ENCODE results near the gene UBIAD1. TPM values are rescaled to one million over a fixed set of nuclear protein-coding genes. Genes with fewer than 3 reads are reported as not detected.

UBIAD1 gene
- total RNA-seq, 1 donor from 2014 or later: 14.6 TPM

DNA sequence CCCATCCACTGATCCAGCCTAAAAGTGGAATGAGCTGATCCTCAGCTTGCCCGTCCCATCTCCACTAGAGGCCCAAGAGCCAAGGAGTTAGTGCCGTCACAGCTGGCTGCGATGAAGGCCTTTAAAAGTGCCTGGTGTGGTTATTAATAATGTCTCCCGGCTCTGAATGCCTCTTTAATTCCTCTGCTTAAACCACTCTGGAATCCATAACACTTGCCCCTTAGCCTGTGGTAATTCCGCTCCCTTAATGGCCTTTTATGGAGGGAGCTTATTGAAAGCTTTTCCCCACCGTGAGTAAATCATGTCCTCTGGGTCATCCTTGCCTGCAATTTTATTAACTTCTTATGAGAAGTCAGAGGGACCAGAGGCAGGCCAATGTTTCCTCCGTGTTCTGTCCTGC is 55.4 kb downstream of the UBIAD1 start:
- Mint-ChIP-seq H3K4me1 (no peaks in the 10 kb centered on the region), H3K27me3 (ENCODE audit: low read depth) (peaks cover 13% of the 10 kb centered on the region), H3K9me3 (no peaks in the 10 kb centered on the region), H3K36me3 (no peaks in the 10 kb centered on the region), H3K4me3 (no peak overlapping the region), H3K27ac (no peak overlapping the region)
- DNase-seq (ENCODE audit: low spot score in 2 of 2, unreplicated experiment in 2 of 2): no peak
- TF ChIP-seq, protein P1, sequence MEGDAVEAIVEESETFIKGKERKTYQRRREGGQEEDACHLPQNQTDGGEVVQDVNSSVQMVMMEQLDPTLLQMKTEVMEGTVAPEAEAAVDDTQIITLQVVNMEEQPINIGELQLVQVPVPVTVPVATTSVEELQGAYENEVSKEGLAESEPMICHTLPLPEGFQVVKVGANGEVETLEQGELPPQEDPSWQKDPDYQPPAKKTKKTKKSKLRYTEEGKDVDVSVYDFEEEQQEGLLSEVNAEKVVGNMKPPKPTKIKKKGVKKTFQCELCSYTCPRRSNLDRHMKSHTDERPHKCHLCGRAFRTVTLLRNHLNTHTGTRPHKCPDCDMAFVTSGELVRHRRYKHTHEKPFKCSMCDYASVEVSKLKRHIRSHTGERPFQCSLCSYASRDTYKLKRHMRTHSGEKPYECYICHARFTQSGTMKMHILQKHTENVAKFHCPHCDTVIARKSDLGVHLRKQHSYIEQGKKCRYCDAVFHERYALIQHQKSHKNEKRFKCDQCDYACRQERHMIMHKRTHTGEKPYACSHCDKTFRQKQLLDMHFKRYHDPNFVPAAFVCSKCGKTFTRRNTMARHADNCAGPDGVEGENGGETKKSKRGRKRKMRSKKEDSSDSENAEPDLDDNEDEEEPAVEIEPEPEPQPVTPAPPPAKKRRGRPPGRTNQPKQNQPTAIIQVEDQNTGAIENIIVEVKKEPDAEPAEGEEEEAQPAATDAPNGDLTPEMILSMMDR (IDR thresholded peaks at IDR 0.05; ENCODE audit: unreplicated experiment): no peak

DNA sequence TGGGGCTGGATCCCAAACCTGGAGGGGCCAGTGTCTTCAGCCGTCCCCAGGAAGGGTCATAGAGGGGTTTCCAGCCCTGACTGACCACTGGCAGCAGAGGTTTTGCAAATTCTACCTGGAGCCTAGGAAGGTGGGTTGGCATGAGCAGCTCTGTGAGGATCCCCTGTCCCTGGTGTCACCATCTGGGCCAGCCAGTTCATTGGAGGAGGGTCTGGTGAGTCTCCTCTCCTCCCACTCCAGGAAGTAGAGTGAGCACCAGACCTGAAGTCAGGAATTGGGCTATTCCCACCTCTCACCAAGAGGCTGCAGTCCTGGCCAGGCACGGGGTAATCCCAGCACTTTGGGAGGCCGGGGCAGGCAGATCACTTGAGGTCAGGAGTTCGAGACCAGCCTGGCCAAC is 57.4 kb downstream of the UBIAD1 start:
- H3K27me3 Mint-ChIP-seq (ENCODE audit: low read depth): peaks cover 7% of the 10 kb centered on the region
- H3K4me1 Mint-ChIP-seq: peaks cover 8% of the 10 kb centered on the region
- no peak for DNase-seq (ENCODE audit: low spot score in 2 of 2, unreplicated experiment in 2 of 2)
- no peak overlapping the region for H3K4me3 Mint-ChIP-seq
- no peak overlapping the region for H3K27ac Mint-ChIP-seq
- no peaks in the 10 kb centered on the region for H3K9me3 Mint-ChIP-seq
- H3K36me3 Mint-ChIP-seq: no peaks in the 10 kb centered on the region
- TF ChIP-seq, protein P1 (IDR thresholded peaks at IDR 0.05; ENCODE audit: unreplicated experiment): no peak

DNA sequence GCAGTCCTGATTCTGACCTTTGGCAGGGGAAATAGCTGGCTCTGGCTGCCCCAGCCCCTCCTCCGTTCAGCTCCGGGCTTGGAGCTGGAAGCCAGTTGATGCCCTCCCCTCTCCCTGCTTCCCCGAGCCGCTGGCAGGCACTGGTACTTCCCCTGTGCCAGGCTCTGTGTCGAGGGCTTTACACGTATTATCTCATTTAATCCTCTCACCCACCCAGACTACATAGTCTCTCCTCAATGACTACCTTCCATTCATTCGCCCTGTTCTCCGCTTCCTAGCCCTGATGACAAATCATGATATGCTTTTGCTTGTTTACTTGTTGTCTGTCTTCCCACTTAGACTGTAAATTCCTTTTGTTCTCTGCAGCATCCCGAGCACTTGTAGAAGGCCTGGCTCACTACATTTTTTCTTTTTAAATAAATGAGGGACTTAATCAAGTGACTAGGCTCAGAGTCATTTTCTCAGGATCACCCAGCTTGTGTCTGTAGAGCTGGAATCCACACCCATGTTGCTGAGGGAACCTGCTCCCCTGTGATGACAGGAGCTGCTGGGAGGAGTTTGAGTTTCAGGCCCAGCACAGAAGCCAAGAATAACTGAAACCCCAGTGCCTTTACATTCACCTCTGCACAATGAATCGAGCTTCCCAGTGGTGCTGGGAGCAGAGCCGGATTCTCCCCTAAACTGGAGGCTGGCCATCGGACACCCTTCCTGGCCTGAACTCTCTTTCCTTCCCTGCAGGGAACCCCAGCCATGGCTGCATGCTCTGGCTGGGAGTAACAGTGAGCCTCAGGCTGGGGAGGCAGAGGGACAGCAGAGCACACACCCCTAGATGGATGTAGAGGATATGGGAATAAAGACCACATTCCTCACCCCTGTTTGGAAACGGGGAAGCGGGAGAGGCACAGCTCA is 58.3 kb downstream of the UBIAD1 start:
- Mint-ChIP-seq H3K36me3 (no peaks in the 10 kb centered on the region), H3K9me3 (no peaks in the 10 kb centered on the region), H3K4me1 (peaks cover 8% of the 10 kb centered on the region), H3K4me3 (no peak overlapping the region), H3K27me3 (ENCODE audit: low read depth) (peaks cover 7% of the 10 kb centered on the region), H3K27ac (no peak overlapping the region)
- DNase-seq (ENCODE audit: low spot score in 2 of 2, unreplicated experiment in 2 of 2): no peak
- TF ChIP-seq, protein P1 (IDR thresholded peaks at IDR 0.05; ENCODE audit: unreplicated experiment): no peak

DNA sequence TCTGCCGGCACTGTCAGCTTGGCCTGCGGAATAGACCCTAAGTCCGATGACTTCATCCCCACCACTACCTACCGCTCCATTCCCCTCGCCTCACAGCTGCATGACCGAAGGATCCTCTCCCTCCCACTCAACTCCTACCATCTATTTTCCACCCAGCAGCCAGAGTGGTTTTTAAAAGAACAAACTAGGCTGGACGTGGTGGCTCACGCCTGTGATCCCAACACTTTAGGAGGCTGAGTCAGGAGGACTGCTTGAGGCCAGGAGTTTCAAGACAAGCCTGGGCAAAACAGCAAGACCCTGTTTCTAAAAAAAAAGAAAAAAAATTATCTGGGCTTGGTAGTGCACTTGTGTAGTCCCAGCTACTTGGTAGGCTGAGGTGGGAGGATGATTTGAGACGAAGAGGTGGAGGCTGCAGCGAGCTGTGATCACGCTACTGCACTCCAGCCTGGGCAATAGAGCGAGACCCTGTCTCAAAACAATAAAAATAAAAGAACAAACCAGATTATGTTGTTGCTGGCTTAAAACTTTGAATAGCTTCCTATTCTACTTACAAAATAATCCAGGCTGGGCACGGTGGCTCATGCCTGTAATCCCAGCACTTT is 59.0 kb downstream of the UBIAD1 start:
- no peaks in the 10 kb centered on the region for H3K9me3 Mint-ChIP-seq
- peaks cover 7% of the 10 kb centered on the region for H3K27me3 Mint-ChIP-seq (ENCODE audit: low read depth)
- DNase-seq (ENCODE audit: low spot score in 2 of 2, unreplicated experiment in 2 of 2): no peak
- no peak overlapping the region for H3K27ac Mint-ChIP-seq
- TF ChIP-seq, protein P1 (IDR thresholded peaks at IDR 0.05; ENCODE audit: unreplicated experiment): no peak
- H3K4me1 Mint-ChIP-seq: peaks cover 8% of the 10 kb centered on the region
- H3K4me3 Mint-ChIP-seq: no peak overlapping the region
- H3K36me3 Mint-ChIP-seq: no peaks in the 10 kb centered on the region

DNA sequence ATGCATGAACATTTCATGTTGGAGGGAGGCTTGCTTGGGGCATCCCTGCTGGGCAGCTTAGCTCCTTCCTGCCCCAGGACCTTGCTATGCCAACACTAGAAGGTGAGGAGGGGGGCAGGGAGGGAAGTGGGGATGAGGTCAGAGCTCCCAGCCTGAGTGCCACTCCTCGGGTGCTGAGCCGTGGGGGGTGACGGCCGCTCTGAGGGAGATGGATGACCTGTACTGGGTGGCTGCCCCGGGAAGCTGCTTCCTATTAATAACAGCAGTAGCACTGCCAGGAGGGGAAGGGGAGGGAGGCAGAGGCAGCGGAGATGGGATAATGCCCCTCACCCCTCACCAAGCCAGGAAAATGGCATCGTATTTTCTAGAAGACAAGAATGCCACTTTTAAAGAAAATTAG is 60.6 kb downstream of the UBIAD1 start:
- TF ChIP-seq, protein P1 (IDR thresholded peaks at IDR 0.05; ENCODE audit: unreplicated experiment): no peak
- Mint-ChIP-seq H3K36me3 (no peaks in the 10 kb centered on the region), H3K9me3 (no peaks in the 10 kb centered on the region), H3K4me3 (no peak overlapping the region), H3K27ac (no peak overlapping the region), H3K27me3 (ENCODE audit: low read depth) (peaks cover 7% of the 10 kb centered on the region), H3K4me1 (peaks cover 16% of the 10 kb centered on the region)
- no peak for DNase-seq (ENCODE audit: low spot score in 2 of 2, unreplicated experiment in 2 of 2)

Data from mesothelial cell of epicardium (in vitro differentiated cells).